Ishikawa (cell line): ENCODE results near the gene SNX1.

ENCODE experiments used
- CEBPB ChIP-seq: IDR thresholded peaks from 2 replicates; pipeline ENCODE4 v1.6.1; 2012
- CREB1 ChIP-seq: IDR thresholded peaks from 2 replicates; pipeline ENCODE4 v1.6.1; 2012; ENCODE audit warnings: low read depth
- EP300 ChIP-seq: IDR thresholded peaks from 2 replicates; pipeline ENCODE4 v1.6.1; 2012; ENCODE audit warnings: borderline replicate concordance
- RAD21 ChIP-seq: IDR thresholded peaks from 2 replicates; pipeline ENCODE4 v1.6.1; 2012; ENCODE audit warnings: low read depth
- TAF1 ChIP-seq: IDR thresholded peaks from 2 replicates; pipeline ENCODE4 v1.6.1; 2012; ENCODE audit warnings: low read depth, mild to moderate bottlenecking
- USF1 ChIP-seq: IDR thresholded peaks from 2 replicates; pipeline ENCODE4 v1.6.1; 2012
- TF ChIP-seq, protein P1 (sequence below): IDR thresholded peaks from 2 replicates; pipeline ENCODE4 v1.6.1; 2012; ENCODE audit warnings: low read depth, mild to moderate bottlenecking

DNA sequence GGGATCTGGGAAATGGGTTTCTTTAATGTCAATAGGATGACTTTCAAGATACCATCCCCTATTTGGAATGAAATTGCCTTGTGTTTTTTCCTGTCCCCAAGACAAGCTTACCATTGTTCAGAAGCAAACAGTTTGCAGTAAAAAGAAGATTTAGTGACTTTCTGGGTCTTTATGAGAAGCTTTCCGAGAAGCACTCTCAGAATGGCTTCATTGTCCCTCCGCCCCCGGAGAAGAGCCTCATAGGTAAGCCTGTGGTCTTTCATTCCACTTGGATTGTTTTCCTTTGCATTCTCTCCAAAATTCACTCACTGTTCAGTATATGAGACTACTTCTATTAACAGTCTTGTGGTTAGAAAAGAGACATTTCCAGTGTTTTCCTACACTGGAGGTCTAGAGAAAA, 30.2 kb downstream of the SNX1 start:
- TF ChIP-seq EP300 (no peak), TAF1 (no peak), CREB1 (no peak), RAD21 (no peak), CEBPB (no peak), USF1 (no peak)
- TF ChIP-seq, protein P1, sequence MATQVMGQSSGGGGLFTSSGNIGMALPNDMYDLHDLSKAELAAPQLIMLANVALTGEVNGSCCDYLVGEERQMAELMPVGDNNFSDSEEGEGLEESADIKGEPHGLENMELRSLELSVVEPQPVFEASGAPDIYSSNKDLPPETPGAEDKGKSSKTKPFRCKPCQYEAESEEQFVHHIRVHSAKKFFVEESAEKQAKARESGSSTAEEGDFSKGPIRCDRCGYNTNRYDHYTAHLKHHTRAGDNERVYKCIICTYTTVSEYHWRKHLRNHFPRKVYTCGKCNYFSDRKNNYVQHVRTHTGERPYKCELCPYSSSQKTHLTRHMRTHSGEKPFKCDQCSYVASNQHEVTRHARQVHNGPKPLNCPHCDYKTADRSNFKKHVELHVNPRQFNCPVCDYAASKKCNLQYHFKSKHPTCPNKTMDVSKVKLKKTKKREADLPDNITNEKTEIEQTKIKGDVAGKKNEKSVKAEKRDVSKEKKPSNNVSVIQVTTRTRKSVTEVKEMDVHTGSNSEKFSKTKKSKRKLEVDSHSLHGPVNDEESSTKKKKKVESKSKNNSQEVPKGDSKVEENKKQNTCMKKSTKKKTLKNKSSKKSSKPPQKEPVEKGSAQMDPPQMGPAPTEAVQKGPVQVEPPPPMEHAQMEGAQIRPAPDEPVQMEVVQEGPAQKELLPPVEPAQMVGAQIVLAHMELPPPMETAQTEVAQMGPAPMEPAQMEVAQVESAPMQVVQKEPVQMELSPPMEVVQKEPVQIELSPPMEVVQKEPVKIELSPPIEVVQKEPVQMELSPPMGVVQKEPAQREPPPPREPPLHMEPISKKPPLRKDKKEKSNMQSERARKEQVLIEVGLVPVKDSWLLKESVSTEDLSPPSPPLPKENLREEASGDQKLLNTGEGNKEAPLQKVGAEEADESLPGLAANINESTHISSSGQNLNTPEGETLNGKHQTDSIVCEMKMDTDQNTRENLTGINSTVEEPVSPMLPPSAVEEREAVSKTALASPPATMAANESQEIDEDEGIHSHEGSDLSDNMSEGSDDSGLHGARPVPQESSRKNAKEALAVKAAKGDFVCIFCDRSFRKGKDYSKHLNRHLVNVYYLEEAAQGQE, result no peak
